WTC11 (cell line): Measurements from ENCODE around the gene TREM2. TPM values are rescaled to one million over a fixed set of nuclear protein-coding genes. Genes with fewer than 3 reads are reported as not detected.

Source experiments
- ATAC-seq: fragments of 200-7000 bp; cut with Tn5 transposase; 2 replicates; pipeline ENCODE4 v1.10.0; 2021; ENCODE audit warnings: mild to moderate bottlenecking, moderate library complexity
- CTCF ChIA-PET: fragments of 300-600 bp; sonication (Branson Sonifier 250); formaldehyde crosslinking; loops from one replicate; lab custom pipeline; 2021; ENCODE audit warnings: antibody characterized with exemption; lab: Charles Lee
- POLR2A ChIA-PET: fragments of 350-600 bp; sonication (Branson Sonifier 250); formaldehyde crosslinking; loops from one replicate; lab custom pipeline; 2021; ENCODE audit warnings: antibody characterized with exemption; lab: Charles Lee
- DNase-seq: peaks from one replicate; pipeline ENCODE4 v3.0.0; 2021; ENCODE audit warnings: low spot score
- H3K27ac Mint-ChIP-seq: 2 replicates; pipeline ENCODE4 v1.8.0; 2021; ENCODE audit warnings: mixed read lengths
- H3K27me3 Mint-ChIP-seq: 2 replicates; pipeline ENCODE4 v1.8.0; 2021; ENCODE audit warnings: low read depth, mild to moderate bottlenecking, moderate library complexity, mixed read lengths
- H3K36me3 Mint-ChIP-seq: 2 replicates; pipeline ENCODE4 v1.8.0; 2021; ENCODE audit warnings: mixed read lengths
- H3K4me1 Mint-ChIP-seq: 2 replicates; pipeline ENCODE4 v1.8.0; 2022; ENCODE audit warnings: mixed read lengths
- H3K4me3 Mint-ChIP-seq: 2 replicates; pipeline ENCODE4 v1.8.0; 2021; ENCODE audit warnings: mild to moderate bottlenecking, moderate library complexity, mixed read lengths
- H3K9me3 Mint-ChIP-seq: 2 replicates; pipeline ENCODE4 v1.8.0; 2021; ENCODE audit warnings: mixed read lengths
- CBFB ChIP-seq: sonication (generic); formaldehyde crosslinking; IDR thresholded peaks from 2 replicates; pipeline ENCODE4 v1.8.1; 2022; ENCODE audit warnings: mild to moderate bottlenecking, low read depth, missing genetic modification reagents
- CDX4 ChIP-seq: fragments of 250-450 bp; sonication (Bioruptor Pico); IDR thresholded peaks from 2 replicates; pipeline ENCODE4 v1.9.0; 2021; ENCODE audit warnings: moderate library complexity, mild to moderate bottlenecking, inconsistent platforms, borderline replicate concordance
- FOXJ3 ChIP-seq: sonication (generic); formaldehyde crosslinking; IDR thresholded peaks from 2 replicates; pipeline ENCODE4 v1.9.0; 2021; ENCODE audit warnings: missing genetic modification reagents, mild to moderate bottlenecking, borderline replicate concordance
- FOXP1 ChIP-seq: sonication (generic); formaldehyde crosslinking; IDR thresholded peaks from 2 replicates; pipeline ENCODE4 v1.8.0; 2022; ENCODE audit warnings: missing genetic modification reagents, mild to moderate bottlenecking, moderate library complexity, borderline replicate concordance
- JAZF1 ChIP-seq: fragments of 250-450 bp; sonication (Bioruptor Pico); IDR thresholded peaks from 2 replicates; pipeline ENCODE4 v1.9.0; 2021; ENCODE audit warnings: moderate library complexity, mild to moderate bottlenecking, inconsistent platforms
- KAT7 ChIP-seq: sonication (generic); formaldehyde crosslinking; IDR thresholded peaks from 2 replicates; pipeline ENCODE4 v1.8.1; 2023; ENCODE audit warnings: missing genetic modification reagents, mild to moderate bottlenecking, borderline replicate concordance
- MAX ChIP-seq: sonication (generic); formaldehyde crosslinking; IDR thresholded peaks from 2 replicates; pipeline ENCODE4 v1.8.0; 2022; ENCODE audit warnings: mild to moderate bottlenecking, missing genetic modification reagents
- RORB ChIP-seq: fragments of 250-450 bp; sonication (Bioruptor Pico); IDR thresholded peaks from 2 replicates; pipeline ENCODE4 v1.9.0; 2021; ENCODE audit warnings: mild to moderate bottlenecking
- SMAD3 ChIP-seq: sonication (generic); formaldehyde crosslinking; IDR thresholded peaks from 2 replicates; pipeline ENCODE4 v1.8.0; 2022; ENCODE audit warnings: missing genetic modification reagents, mild to moderate bottlenecking, borderline replicate concordance
- TEAD1 ChIP-seq: sonication (generic); formaldehyde crosslinking; IDR thresholded peaks from 2 replicates; pipeline ENCODE4 v1.8.0; 2022; ENCODE audit warnings: mild to moderate bottlenecking, missing genetic modification reagents
- TP53 ChIP-seq: sonication (generic); formaldehyde crosslinking; IDR thresholded peaks from 2 replicates; pipeline ENCODE4 v1.8.1; 2023; ENCODE audit warnings: mild to moderate bottlenecking, missing genetic modification reagents
- ZNF219 ChIP-seq: sonication (generic); formaldehyde crosslinking; IDR thresholded peaks from 2 replicates; pipeline ENCODE4 v1.8.0; 2023; ENCODE audit warnings: missing genetic modification reagents, mild to moderate bottlenecking, borderline replicate concordance
- ZNF281 ChIP-seq: sonication (generic); formaldehyde crosslinking; IDR thresholded peaks from 2 replicates; pipeline ENCODE4 v1.8.0; 2023; ENCODE audit warnings: mild to moderate bottlenecking, missing genetic modification reagents
- ZNF317 ChIP-seq: sonication (generic); formaldehyde crosslinking; IDR thresholded peaks from 2 replicates; pipeline ENCODE4 v1.8.1; 2023; ENCODE audit warnings: low read depth, mild to moderate bottlenecking, moderate library complexity, missing genetic modification reagents, borderline replicate concordance
- ZNF416 ChIP-seq: fragments of 250-450 bp; sonication (Bioruptor Pico); IDR thresholded peaks from 2 replicates; pipeline ENCODE4 v1.9.0; 2021; ENCODE audit warnings: mild to moderate bottlenecking, inconsistent platforms
- ZSCAN18 ChIP-seq: fragments of 250-450 bp; sonication (Bioruptor Pico); IDR thresholded peaks from 2 replicates; pipeline ENCODE4 v2.1.2; 2022; ENCODE audit warnings: mild to moderate bottlenecking, moderate library complexity
- total RNA-seq: library from RNA; stranded (reverse); gene quantifications from 3 replicates; pipeline ENCODE4 v1.2.3, GENCODE V29; 2021
- TF ChIP-seq, protein P1 (sequence below): fragments of 250-450 bp; sonication (Bioruptor Pico); IDR thresholded peaks from 2 replicates; pipeline ENCODE4 v1.9.0; 2021; ENCODE audit warnings: mild to moderate bottlenecking
- TF ChIP-seq, protein P2 (sequence below): sonication (generic); formaldehyde crosslinking; IDR thresholded peaks from 2 replicates; pipeline ENCODE4 v1.8.1; 2023; ENCODE audit warnings: mild to moderate bottlenecking, moderate library complexity, missing genetic modification reagents

TREM2 gene
- total RNA-seq, 1 experiment from 2014 or later: not detected

GRCh38 chr6:41177695-41178094, 14.8 kb upstream of the TREM2 start (continued):
- TF ChIP-seq, protein P1, sequence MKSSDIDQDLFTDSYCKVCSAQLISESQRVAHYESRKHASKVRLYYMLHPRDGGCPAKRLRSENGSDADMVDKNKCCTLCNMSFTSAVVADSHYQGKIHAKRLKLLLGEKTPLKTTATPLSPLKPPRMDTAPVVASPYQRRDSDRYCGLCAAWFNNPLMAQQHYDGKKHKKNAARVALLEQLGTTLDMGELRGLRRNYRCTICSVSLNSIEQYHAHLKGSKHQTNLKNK (CRISPR knock-in tag): no peak
- TF ChIP-seq, protein P2, sequence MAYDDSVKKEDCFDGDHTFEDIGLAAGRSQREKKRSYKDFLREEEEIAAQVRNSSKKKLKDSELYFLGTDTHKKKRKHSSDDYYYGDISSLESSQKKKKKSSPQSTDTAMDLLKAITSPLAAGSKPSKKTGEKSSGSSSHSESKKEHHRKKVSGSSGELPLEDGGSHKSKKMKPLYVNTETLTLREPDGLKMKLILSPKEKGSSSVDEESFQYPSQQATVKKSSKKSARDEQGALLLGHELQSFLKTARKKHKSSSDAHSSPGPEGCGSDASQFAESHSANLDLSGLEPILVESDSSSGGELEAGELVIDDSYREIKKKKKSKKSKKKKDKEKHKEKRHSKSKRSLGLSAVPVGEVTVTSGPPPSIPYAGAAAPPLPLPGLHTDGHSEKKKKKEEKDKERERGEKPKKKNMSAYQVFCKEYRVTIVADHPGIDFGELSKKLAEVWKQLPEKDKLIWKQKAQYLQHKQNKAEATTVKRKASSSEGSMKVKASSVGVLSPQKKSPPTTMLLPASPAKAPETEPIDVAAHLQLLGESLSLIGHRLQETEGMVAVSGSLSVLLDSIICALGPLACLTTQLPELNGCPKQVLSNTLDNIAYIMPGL (CRISPR knock-in tag): no peak
- no peak for TF ChIP-seq FOXP1
- no peak for TF ChIP-seq ZSCAN18
- no peak for TF ChIP-seq CBFB
- TF ChIP-seq TEAD1: no peak

GRCh38 chr6:41177287-41177686, 14.4 kb upstream of the TREM2 start:
- ChIA-PET POLR2A (no interaction called here), CTCF (interaction anchor here (1.7 to 5.2 kb wide), 2 partner anchors 15 to 76 kb away, joined by 7 to 24 read pairs; no protein-coding TSS in a partner anchor)
- H3K9me3 Mint-ChIP-seq: no peaks in the 10 kb centered on the region

More at GRCh38 chr6:41177287-41177686, 14.4 kb upstream of the TREM2 start:
- H3K27ac Mint-ChIP-seq: no peak overlapping the region
- H3K4me1 Mint-ChIP-seq: peaks cover 8% of the 10 kb centered on the region; the same call in 1 of the 2 replicates
- DNase-seq: no peak
- H3K4me3 Mint-ChIP-seq: no peak overlapping the region
- no peak for ATAC-seq
- TF ChIP-seq FOXJ3 (CRISPR knock-in tag) (no peak), RORB (CRISPR knock-in tag) (no peak), JAZF1 (CRISPR knock-in tag) (no peak), SMAD3 (CRISPR knock-in tag) (no peak), ZNF317 (CRISPR knock-in tag) (no peak), TP53 (CRISPR knock-in tag) (no peak), ZNF281 (CRISPR knock-in tag) (no peak), ZNF219 (CRISPR knock-in tag) (no peak), MAX (CRISPR knock-in tag) (no peak), KAT7 (no peak), ZNF416 (CRISPR knock-in tag) (no peak), CDX4 (no peak)
- TF ChIP-seq, protein P2 (CRISPR knock-in tag): no peak
- H3K27me3 Mint-ChIP-seq: no peaks in the 10 kb centered on the region
- H3K36me3 Mint-ChIP-seq: no peaks in the 10 kb centered on the region
